ENCODE data around the gene CD7. TPM values are rescaled to one million over a fixed set of nuclear protein-coding genes. Genes with fewer than 3 reads are reported as not detected.

CD7 gene
- polyA plus RNA-seq, 3 donors = 0.38 to 3.6 (median 0.42) TPM

DNA sequence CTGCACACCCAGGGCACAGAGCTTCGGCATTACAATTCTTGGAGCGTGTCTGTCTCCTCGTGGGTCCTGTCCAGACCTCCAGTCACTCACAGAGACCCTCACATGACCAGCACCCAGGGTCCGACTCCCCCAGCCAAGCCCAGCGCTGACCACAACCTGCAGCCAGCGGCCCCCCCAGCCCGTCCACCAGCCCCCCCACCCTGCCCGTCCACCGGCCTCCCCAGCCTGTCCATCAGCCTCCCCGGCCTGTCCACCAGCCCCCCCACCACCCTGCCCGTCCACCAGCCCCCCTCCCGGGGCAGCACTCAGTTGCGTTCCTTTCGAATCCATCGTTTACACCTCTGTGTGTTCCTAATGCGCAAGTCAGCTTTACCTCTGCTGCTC lies 10.3 kb upstream of the CD7 start:
- Histone ChIP-seq H3K27me3 (ENCODE audit: control insufficient read depth in 2 of 2, insufficient read depth in 2 of 2, low read length in 2 of 2) (no peaks in the 10 kb centered on the region), H3K4me2 (replicated peaks; ENCODE audit: extremely low read depth, low read length, poor library complexity, severe bottlenecking) (no peak overlapping the region), H3K27ac (ENCODE audit: low read depth in 1 of 2, low read length in 2 of 2) (no peak overlapping the region), H3K9ac (ENCODE audit: insufficient read depth, low read length, poor library complexity, severe bottlenecking) (no peak overlapping the region), H3K36me3 (replicated peaks in 1 of 2; ENCODE audit: control insufficient read depth in 1 of 2, insufficient read depth in 2 of 2, low read length in 2 of 2) (peaks cover 11 to 42% of the 10 kb centered on the region in 2 donors), H3K4me1 (ENCODE audit: control insufficient read depth in 1 of 2, insufficient read depth in 2 of 2, low read length in 2 of 2) (peaks cover 9 to 28% of the 10 kb centered on the region in 2 donors), H2AFZ (ENCODE audit: insufficient read depth, low read depth, low read length, poor library complexity, severe bottlenecking) (no peak overlapping the region), H3K9me3 (replicated peaks in 1 of 2; ENCODE audit: control insufficient read depth in 1 of 2, insufficient read depth in 1 of 2, low read length in 2 of 2) (no peaks in the 10 kb centered on the region), H4K20me1 (ENCODE audit: insufficient read depth, low read length) (peaks cover 100% of the 10 kb centered on the region), H3K4me3 (replicated peaks in 1 of 3; ENCODE audit: low read depth in 2 of 3, low read length in 3 of 3) (no peak overlapping the region), H3K79me2 (ENCODE audit: insufficient read depth, low read length) (peaks cover 29% of the 10 kb centered on the region)
- 96% methylated on average over 8 of the region's 16 CpGs for whole genome bisulfite sequencing (ENCODE audit: insufficient coverage)
- H3K27me3 Mint-ChIP-seq (ENCODE audit: low read depth in 3 of 3) = peaks cover 17 to 32% (median 20%) of the 10 kb centered on the region in 3 donors
- H3K36me3 Mint-ChIP-seq = peaks cover 37 to 50% of the 10 kb centered on the region in 2 donors
- H3K27ac Mint-ChIP-seq = no peak overlapping the region
- no peak overlapping the region for H3K4me3 Mint-ChIP-seq
- H3K9me3 Mint-ChIP-seq = no peaks in the 10 kb centered on the region
- H3K4me1 Mint-ChIP-seq = peaks cover 18% of the 10 kb centered on the region
- TF ChIP-seq, protein P1, sequence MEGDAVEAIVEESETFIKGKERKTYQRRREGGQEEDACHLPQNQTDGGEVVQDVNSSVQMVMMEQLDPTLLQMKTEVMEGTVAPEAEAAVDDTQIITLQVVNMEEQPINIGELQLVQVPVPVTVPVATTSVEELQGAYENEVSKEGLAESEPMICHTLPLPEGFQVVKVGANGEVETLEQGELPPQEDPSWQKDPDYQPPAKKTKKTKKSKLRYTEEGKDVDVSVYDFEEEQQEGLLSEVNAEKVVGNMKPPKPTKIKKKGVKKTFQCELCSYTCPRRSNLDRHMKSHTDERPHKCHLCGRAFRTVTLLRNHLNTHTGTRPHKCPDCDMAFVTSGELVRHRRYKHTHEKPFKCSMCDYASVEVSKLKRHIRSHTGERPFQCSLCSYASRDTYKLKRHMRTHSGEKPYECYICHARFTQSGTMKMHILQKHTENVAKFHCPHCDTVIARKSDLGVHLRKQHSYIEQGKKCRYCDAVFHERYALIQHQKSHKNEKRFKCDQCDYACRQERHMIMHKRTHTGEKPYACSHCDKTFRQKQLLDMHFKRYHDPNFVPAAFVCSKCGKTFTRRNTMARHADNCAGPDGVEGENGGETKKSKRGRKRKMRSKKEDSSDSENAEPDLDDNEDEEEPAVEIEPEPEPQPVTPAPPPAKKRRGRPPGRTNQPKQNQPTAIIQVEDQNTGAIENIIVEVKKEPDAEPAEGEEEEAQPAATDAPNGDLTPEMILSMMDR (IDR thresholded peaks at IDR 0.05) = no peak
- DNase-seq = no peak
- intact Hi-C loops (cut with micrococcal nuclease) = loop anchor here in 1 of 2 donors (10.0 kb wide), 1 partner anchor 303 kb away; the partner anchor contains the start of genes CENPX and LRRC45

DNA sequence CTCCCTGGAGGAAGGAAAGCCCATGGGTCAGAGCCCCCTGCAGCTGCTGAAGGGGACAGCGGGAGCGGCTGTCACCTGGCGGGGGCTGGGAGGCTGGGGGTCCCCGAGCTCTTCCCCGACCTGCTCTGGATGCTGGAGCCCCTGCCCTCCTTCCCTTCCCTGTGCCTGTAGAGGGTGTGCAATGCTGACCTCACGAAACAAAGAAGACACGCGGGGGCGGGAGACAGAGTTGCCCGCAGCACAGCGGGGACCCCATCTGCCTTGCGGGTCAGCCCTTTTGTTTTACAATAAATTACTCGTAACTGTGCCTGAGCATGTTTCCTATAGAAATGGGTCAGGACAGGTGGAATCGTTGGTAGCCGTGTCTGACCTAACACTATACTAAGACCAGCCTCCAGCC lies 9.9 kb upstream of the CD7 start:
- Histone ChIP-seq H3K79me2 (ENCODE audit: insufficient read depth, low read length) (peaks cover 24% of the 10 kb centered on the region), H4K20me1 (ENCODE audit: insufficient read depth, low read length) (peaks cover 100% of the 10 kb centered on the region), H3K27me3 (ENCODE audit: control insufficient read depth in 2 of 2, insufficient read depth in 2 of 2, low read length in 2 of 2) (no peaks in the 10 kb centered on the region), H3K4me1 (ENCODE audit: control insufficient read depth in 1 of 2, insufficient read depth in 2 of 2, low read length in 2 of 2) (peaks cover 4 to 23% of the 10 kb centered on the region in 2 donors), H3K36me3 (replicated peaks in 1 of 2; ENCODE audit: control insufficient read depth in 1 of 2, insufficient read depth in 2 of 2, low read length in 2 of 2) (peaks cover 11 to 42% of the 10 kb centered on the region in 2 donors), H3K9ac (ENCODE audit: insufficient read depth, low read length, poor library complexity, severe bottlenecking) (no peak overlapping the region), H3K9me3 (replicated peaks in 1 of 2; ENCODE audit: control insufficient read depth in 1 of 2, insufficient read depth in 1 of 2, low read length in 2 of 2) (no peaks in the 10 kb centered on the region), H3K4me3 (replicated peaks in 1 of 3; ENCODE audit: low read depth in 2 of 3, low read length in 3 of 3) (no peak overlapping the region), H2AFZ (ENCODE audit: insufficient read depth, low read depth, low read length, poor library complexity, severe bottlenecking) (no peak overlapping the region), H3K27ac (ENCODE audit: low read depth in 1 of 2, low read length in 2 of 2) (no peak overlapping the region), H3K4me2 (replicated peaks; ENCODE audit: extremely low read depth, low read length, poor library complexity, severe bottlenecking) (no peak overlapping the region)
- Mint-ChIP-seq H3K9me3 (no peaks in the 10 kb centered on the region), H3K27ac (no peak overlapping the region), H3K4me1 (peaks cover 14% of the 10 kb centered on the region), H3K36me3 (peaks cover 38 to 50% of the 10 kb centered on the region in 2 donors), H3K4me3 (no peak overlapping the region), H3K27me3 (ENCODE audit: low read depth in 3 of 3) (peaks cover 17 to 30% (median 20%) of the 10 kb centered on the region in 3 donors)
- TF ChIP-seq, protein P1 (IDR thresholded peaks at IDR 0.05) = no peak
- WGBS (ENCODE audit: insufficient coverage) = 95% methylated on average over 14 of the region's 15 CpGs
- intact Hi-C loops (cut with micrococcal nuclease) = loop anchor here in 1 of 2 donors (10.0 kb wide), 1 partner anchor 302 kb away; the partner anchor contains the start of genes CENPX and LRRC45
- DNase-seq = no peak

Data from CD14-positive monocyte (primary cell).